Adrenal gland (tissue), 5 donors: ENCODE measurements around the gene LEPROT.

Source experiments
- CTCF ChIP-seq, 6 experiments: fragments of 450-650 bp in 4 of 6; fragments of 200-600 bp in 2 of 6; sonication (generic) in 1 of 6; IDR thresholded peaks; 1 replicate in 5 of 6; 2 replicates in 1 of 6; pipeline versions ENCODE4 v1.5.1 to v1.8.0; 2016 to 2021; ENCODE audit warnings: antibody characterized with exemption in 6 of 6, mild to moderate bottlenecking in 2 of 6, moderate library complexity in 1 of 6
- POLR2A ChIP-seq, 2 donors: fragments of 450-650 bp; IDR thresholded peaks; one replicate each; pipeline ENCODE4 v1.6.1; 2017; ENCODE audit warnings: antibody characterized with exemption in 2 of 2, mild to moderate bottlenecking in 2 of 2, moderate library complexity in 1 of 2
- donor health status: DM: no; HTN: no; CAD: no.

GRCh38 chr1:65470766-65471165 lies 50.3 kb downstream of the LEPROT start:
- TF ChIP-seq CTCF (IDR thresholded peaks at IDR 0.05): no peak
- no peak for TF ChIP-seq POLR2A (IDR thresholded peaks at IDR 0.05)
